Neuron (in vitro differentiated cells): Measurements from ENCODE around the gene REPIN1.
A peak's percentile ranks its signal among the peaks of the same experiment; 100 is the strongest.

ENCODE experiments used
- H2AFZ ChIP-seq: one replicate; pipeline ENCODE4 v1.6.1; 2013; ENCODE audit warnings: low read depth, mild to moderate bottlenecking, inconsistent platforms, low read length, moderate library complexity
- H3K27me3 ChIP-seq: one replicate; pipeline ENCODE4 v1.6.1; 2013; ENCODE audit warnings: low read length; ENCODE audit not compliant: insufficient read depth
- H3K36me3 ChIP-seq: one replicate; pipeline ENCODE4 v1.6.1; 2013; ENCODE audit warnings: low read length; ENCODE audit not compliant: insufficient read depth
- H3K4me1 ChIP-seq: one replicate; pipeline ENCODE4 v1.6.1; 2013; ENCODE audit warnings: low read length; ENCODE audit not compliant: insufficient read depth
- H3K4me3 ChIP-seq: 2 replicates; pipeline ENCODE4 v1.5.1; 2013; ENCODE audit warnings: mild to moderate bottlenecking, low read length, moderate library complexity
- H3K9me3 ChIP-seq: one replicate; pipeline ENCODE4 v1.6.1; 2013; ENCODE audit warnings: low read length

Gene REPIN1

GRCh38 chr7:150415161-150416153 lies 46.8 kb downstream of the REPIN1 start:
- Histone ChIP-seq H3K9me3 (no peaks in the 10 kb centered on the region), H3K36me3 (no peaks in the 10 kb centered on the region), H3K4me1 (peaks cover 17% of the 10 kb centered on the region), H3K27me3 (no peaks in the 10 kb centered on the region), H2AFZ (no peak overlapping the region), H3K4me3 (no peak overlapping the region)

DNA sequence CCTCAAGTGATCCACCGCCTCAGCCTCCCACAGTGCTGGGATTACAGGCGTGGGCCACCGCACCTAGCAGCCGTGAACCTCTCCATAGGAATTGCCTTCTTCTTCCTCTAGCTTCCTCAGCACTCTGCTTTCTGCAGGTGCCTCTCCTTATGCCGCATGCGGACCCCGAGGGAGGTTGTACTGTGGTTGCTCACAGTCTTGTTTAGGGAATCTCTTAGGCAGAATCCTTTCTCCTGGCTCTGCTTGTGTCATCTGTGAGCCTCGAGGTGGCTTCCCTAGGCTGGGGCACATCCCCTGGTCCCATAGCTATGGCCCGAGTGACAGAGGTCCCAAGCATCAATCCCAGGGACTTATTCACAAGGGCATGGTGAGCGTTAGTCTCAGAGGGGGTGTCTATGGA lies 48.6 kb downstream of the REPIN1 start:
- no peak overlapping the region for H3K4me3 ChIP-seq
- H3K9me3 ChIP-seq: no peaks in the 10 kb centered on the region
- H3K27me3 ChIP-seq: no peaks in the 10 kb centered on the region
- peaks cover 17% of the 10 kb centered on the region for H3K4me1 ChIP-seq
- no peaks in the 10 kb centered on the region for H3K36me3 ChIP-seq
- H2AFZ ChIP-seq: no peak overlapping the region

DNA sequence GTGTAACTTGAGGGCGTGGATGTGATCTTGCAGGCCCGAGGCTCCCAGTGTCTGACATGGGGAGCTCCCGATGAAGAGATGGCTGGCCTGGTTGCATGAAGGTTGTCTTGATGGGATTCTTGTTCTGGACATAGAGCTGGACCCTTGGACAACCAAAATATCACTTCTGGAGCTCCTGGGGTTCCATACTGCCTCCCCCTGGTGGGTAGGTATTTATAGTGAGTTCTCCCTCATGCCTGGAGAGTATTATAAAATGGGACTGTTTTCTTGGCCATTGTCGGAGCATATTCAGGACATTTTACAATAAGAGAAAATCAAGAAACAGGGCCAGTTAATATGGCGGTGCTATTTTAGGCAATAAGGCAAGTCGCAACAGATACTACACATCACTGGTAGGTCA lies 49.2 kb downstream of the REPIN1 start:
- Histone ChIP-seq H3K36me3 (no peaks in the 10 kb centered on the region), H2AFZ (no peak overlapping the region), H3K4me3 (no peak overlapping the region), H3K27me3 (no peaks in the 10 kb centered on the region), H3K9me3 (no peaks in the 10 kb centered on the region), H3K4me1 (peaks cover 17% of the 10 kb centered on the region)

- H3K9me3 ChIP-seq: no peaks in the 10 kb centered on the region
- H2AFZ ChIP-seq: peak overlapping the region; percentile 50
- H3K4me1 ChIP-seq: peaks cover 10% of the 10 kb centered on the region
- no peak overlapping the region for H3K4me3 ChIP-seq
- H3K27me3 ChIP-seq: no peaks in the 10 kb centered on the region
- no peaks in the 10 kb centered on the region for H3K36me3 ChIP-seq
These were observed 51.6 kb downstream of the REPIN1 start for GRCh38 chr7:150420242-150420641.

DNA sequence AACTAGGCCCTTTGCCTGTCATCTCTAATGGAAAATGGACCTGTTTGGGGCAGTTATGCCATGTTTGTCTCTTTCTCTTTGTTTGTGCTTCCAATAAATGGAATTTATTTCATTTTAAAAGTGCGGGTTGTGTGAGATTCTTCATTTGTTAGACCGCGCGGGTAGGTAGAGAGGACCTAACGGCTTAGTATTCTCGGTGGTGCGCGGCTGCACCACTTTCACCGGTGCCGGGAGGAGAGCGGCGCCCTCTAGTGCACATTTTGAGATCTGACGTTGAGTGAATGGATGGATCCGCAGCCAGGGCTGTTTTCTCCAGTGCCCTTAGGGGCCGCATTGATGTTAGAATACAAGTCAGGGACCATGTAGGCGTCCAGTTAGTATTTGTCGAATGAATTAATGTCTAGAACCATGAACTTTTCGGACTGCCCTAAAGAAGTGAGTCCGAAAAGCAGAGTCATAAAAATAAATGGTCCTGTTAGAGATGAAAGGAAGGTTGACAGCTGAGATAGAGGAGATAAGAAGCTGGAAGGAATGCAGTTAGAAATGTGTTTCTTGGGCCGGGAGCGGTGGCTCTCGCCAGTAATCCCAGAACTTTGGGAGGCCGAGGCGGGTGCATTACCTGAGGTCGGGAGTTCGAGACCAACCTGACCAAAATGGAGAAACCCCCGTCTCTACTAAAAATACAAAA lies 52.5 kb downstream of the REPIN1 start:
- Histone ChIP-seq H3K9me3 (no peaks in the 10 kb centered on the region), H3K4me3 (no peak overlapping the region), H3K4me1 (peaks cover 1% of the 10 kb centered on the region), H3K36me3 (no peaks in the 10 kb centered on the region), H3K27me3 (no peaks in the 10 kb centered on the region), H2AFZ (peak overlapping the region; percentile 50)

- no peaks in the 10 kb centered on the region for H3K27me3 ChIP-seq
- H3K4me1 ChIP-seq: no peaks in the 10 kb centered on the region
- no peaks in the 10 kb centered on the region for H3K9me3 ChIP-seq
- H3K4me3 ChIP-seq: no peak overlapping the region
- no peaks in the 10 kb centered on the region for H3K36me3 ChIP-seq
- no peak overlapping the region for H2AFZ ChIP-seq
These were observed 53.2 kb downstream of the REPIN1 start for GRCh38 chr7:150421831-150422230.
